Smooth muscle cell (in vitro differentiated cells): ENCODE measurements around the gene DMC1. TPM values are rescaled to one million over a fixed set of nuclear protein-coding genes. Genes with fewer than 3 reads are reported as not detected.

Source experiments
- DNase-seq: peaks from one replicate; lab custom pipeline; 2025; ENCODE audit not compliant: unreplicated experiment; lab: John Stamatoyannopoulos, UW
- H2AFZ ChIP-seq: fragments of 200-600 bp; sonication (generic); 2 replicates; pipeline ENCODE4 v1.6.0; 2016; ENCODE audit warnings: antibody characterized with exemption, low read depth, mild to moderate bottlenecking
- H3F3A ChIP-seq: fragments of 200-600 bp; sonication (generic); 2 replicates; pipeline ENCODE4 v1.6.0; 2017; ENCODE audit warnings: antibody characterized with exemption, low read depth
- H3K27ac ChIP-seq: fragments of 200-600 bp; sonication (generic); 2 replicates; pipeline ENCODE4 v1.5.1; 2016; ENCODE audit warnings: low read depth, mild to moderate bottlenecking
- H3K27me3 ChIP-seq: fragments of 200-600 bp; sonication (generic); 2 replicates; pipeline ENCODE4 v1.6.1; 2016; ENCODE audit warnings: low read depth, mild to moderate bottlenecking
- H3K36me3 ChIP-seq: fragments of 200-600 bp; sonication (generic); 2 replicates; pipeline ENCODE4 v1.5.1; 2016; ENCODE audit warnings: low read depth
- H3K4me1 ChIP-seq: fragments of 200-600 bp; sonication (generic); 2 replicates; pipeline ENCODE4 v1.5.1; 2016; ENCODE audit warnings: low read depth
- H3K4me2 ChIP-seq: fragments of 200-600 bp; sonication (generic); 2 replicates; pipeline ENCODE4 v1.6.0; 2016; ENCODE audit warnings: mild to moderate bottlenecking
- H3K4me3 ChIP-seq: fragments of 200-600 bp; sonication (generic); 2 replicates; pipeline ENCODE4 v1.5.1; 2016; ENCODE audit warnings: mild to moderate bottlenecking
- H3K79me2 ChIP-seq: fragments of 200-600 bp; sonication (generic); 2 replicates; pipeline ENCODE4 v1.6.0; 2016; ENCODE audit warnings: low read depth, mild to moderate bottlenecking
- H3K9ac ChIP-seq: fragments of 200-600 bp; sonication (generic); 2 replicates; pipeline ENCODE4 v1.6.0; 2016; ENCODE audit warnings: low read depth
- H3K9me3 ChIP-seq: fragments of 200-600 bp; sonication (generic); replicated peaks from 2 replicates; pipeline ENCODE4 v1.5.1; 2016; ENCODE audit warnings: low read depth
- H4K20me1 ChIP-seq: fragments of 200-600 bp; sonication (generic); 2 replicates; pipeline ENCODE4 v1.6.0; 2016; ENCODE audit warnings: low read depth
- WGBS: methylation state at CpG from one replicate; pipeline ENCODE4 v1.1.7; 2016; ENCODE audit warnings: low lambda C conversion rate; 5-methylcytosine and 5-hydroxymethylcytosine counted together
- polyA plus RNA-seq: library from polyadenylated mRNA; unstranded; fragments of >200 nt; fragmentation: Nextera tagmentation; extraction: Ambion mirVana; gene quantifications from 2 replicates; pipeline ENCODE4 v1.2.1, GENCODE V29; 2016
- total RNA-seq: library from RNA; depleted of rRNA; stranded (reverse); fragments of >200 nt; gene quantifications from 2 replicates; pipeline ENCODE4 v1.2.3, GENCODE V29; 2014
- TF ChIP-seq, protein P1 (sequence below): fragments of 200-600 bp; sonication (generic); IDR thresholded peaks from 2 replicates; pipeline ENCODE4 v1.5.1; 2017; ENCODE audit warnings: borderline replicate concordance, mild to moderate bottlenecking, antibody characterized with exemption; ENCODE audit not compliant: insufficient read depth, poor library complexity, severe bottlenecking

Gene DMC1
- total and polyA plus RNA-seq, 2 experiments from 2014 or later, result 0.81 to 1.1 TPM

DNA sequence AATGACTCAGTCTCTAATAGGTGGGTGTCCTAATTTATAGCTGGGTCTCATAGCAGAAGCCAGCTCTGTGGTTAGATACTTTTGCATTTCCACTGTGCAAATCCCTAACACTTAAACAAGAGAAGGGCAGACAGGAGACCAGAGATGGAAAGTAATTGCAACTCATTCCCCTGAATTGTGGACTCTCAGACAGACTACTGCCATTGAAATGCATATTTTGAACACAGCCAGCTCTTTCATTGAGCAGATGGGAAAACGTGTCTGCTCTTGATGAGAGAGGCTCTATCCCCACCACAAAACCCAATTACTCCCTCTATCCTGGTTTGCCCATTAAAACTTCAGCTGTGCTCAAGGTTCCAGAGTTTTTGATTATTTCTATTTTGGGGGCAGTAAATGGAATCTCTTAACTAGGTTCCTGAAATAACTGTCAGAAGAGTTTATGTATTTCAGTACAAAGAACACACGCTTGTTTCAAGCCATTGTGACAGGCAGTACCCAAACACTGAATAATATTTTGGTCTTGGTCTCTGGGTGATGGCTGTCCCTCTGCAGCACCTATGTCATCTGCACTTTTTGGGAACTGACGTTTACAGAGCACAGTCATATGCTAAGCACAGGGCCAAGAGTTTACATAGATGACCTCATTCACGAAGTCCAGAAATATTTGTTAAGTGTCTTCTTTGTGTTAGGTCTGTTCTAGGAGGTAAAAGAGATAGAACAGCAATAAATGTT is 44.5 kb upstream of the DMC1 start:
- 60% methylated on average over 4 of the region's 4 CpGs for WGBS
- H3K27ac ChIP-seq, result no peak overlapping the region
- no peaks in the 10 kb centered on the region for H3K4me1 ChIP-seq
- H3K36me3 ChIP-seq, result peaks cover 8% of the 10 kb centered on the region
- no peaks in the 10 kb centered on the region for H3F3A ChIP-seq
- no peak overlapping the region for H3K4me3 ChIP-seq
- H3K4me2 ChIP-seq, result no peak overlapping the region
- DNase-seq, result no peak
- no peak overlapping the region for H2AFZ ChIP-seq
- no peaks in the 10 kb centered on the region for H3K9me3 ChIP-seq
- no peaks in the 10 kb centered on the region for H3K79me2 ChIP-seq
- no peaks in the 10 kb centered on the region for H3K27me3 ChIP-seq
- H3K9ac ChIP-seq, result no peak overlapping the region
- TF ChIP-seq, protein P1, sequence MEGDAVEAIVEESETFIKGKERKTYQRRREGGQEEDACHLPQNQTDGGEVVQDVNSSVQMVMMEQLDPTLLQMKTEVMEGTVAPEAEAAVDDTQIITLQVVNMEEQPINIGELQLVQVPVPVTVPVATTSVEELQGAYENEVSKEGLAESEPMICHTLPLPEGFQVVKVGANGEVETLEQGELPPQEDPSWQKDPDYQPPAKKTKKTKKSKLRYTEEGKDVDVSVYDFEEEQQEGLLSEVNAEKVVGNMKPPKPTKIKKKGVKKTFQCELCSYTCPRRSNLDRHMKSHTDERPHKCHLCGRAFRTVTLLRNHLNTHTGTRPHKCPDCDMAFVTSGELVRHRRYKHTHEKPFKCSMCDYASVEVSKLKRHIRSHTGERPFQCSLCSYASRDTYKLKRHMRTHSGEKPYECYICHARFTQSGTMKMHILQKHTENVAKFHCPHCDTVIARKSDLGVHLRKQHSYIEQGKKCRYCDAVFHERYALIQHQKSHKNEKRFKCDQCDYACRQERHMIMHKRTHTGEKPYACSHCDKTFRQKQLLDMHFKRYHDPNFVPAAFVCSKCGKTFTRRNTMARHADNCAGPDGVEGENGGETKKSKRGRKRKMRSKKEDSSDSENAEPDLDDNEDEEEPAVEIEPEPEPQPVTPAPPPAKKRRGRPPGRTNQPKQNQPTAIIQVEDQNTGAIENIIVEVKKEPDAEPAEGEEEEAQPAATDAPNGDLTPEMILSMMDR, result no peak
- no peaks in the 10 kb centered on the region for H4K20me1 ChIP-seq

DNA sequence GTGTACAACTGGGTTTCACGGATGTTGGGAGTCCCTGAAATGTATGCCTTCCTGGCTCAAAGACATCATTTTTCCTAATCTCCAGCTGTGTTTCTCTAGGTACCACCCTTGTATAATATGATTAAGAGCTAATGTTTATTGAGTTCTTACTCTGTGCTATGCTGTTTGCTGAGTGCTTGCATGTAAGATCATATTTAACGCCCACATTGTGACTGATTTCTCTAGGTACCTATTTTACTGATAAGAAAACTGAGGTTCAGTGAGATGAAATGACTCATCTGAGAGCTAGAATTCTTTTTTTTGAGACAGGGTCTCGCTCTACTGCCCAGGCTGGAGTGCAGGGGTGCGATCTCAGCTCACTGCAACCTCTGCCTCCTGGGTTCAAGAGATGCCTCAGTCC is 43.6 kb upstream of the DMC1 start:
- no peak overlapping the region for H3K4me2 ChIP-seq
- no peaks in the 10 kb centered on the region for H3K9me3 ChIP-seq
- H3K4me1 ChIP-seq, result no peaks in the 10 kb centered on the region
- TF ChIP-seq, protein P1, result no peak
- H3K36me3 ChIP-seq, result peaks cover 4% of the 10 kb centered on the region
- no peak for DNase-seq
- H2AFZ ChIP-seq, result no peak overlapping the region
- WGBS, result 97% methylated on average over 4 of the region's 4 CpGs
- no peaks in the 10 kb centered on the region for H4K20me1 ChIP-seq
- H3K79me2 ChIP-seq, result no peaks in the 10 kb centered on the region
- H3K27me3 ChIP-seq, result no peaks in the 10 kb centered on the region
- no peak overlapping the region for H3K27ac ChIP-seq
- no peak overlapping the region for H3K4me3 ChIP-seq
- H3K9ac ChIP-seq, result no peak overlapping the region
- H3F3A ChIP-seq, result no peaks in the 10 kb centered on the region

DNA sequence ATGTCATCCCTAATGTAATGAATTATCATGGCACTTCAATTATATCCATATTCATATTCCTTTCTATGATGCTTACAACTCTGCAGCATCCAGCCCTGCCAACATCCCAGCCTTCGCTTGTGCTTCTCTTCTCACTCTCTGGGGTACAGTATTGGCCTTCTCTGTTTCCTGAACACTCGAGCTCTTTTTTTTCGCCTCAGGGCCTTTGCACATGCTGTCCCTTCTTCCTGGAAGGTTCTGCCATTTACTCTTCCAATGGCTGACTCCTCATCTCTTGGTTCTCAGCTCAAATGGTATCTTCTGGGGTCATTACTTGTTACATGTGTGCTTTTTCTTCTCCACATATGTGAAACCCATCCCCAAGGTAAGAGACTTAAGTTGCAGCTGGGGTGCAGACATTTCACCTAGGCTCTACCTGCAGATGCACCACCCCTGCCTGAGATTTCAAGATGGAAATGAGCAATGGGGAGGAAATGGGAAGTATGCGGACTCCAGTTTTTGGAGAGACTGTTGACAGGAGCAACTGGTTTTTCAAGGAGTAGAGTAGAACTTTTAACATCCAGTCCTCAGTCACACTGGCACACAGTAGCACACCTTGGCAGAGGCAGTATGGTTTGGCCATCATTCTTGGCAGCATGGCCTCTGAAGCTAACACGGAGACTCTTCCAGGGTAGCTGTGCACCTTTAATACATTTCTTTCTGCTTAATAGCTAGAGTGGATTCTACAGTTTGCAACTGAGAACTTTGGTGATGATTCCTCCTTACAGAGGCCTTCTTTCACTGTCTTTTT is 42.4 kb upstream of the DMC1 start:
- Histone ChIP-seq H3K79me2 (no peaks in the 10 kb centered on the region), H3K36me3 (no peaks in the 10 kb centered on the region), H3K27me3 (no peaks in the 10 kb centered on the region), H3K4me2 (no peak overlapping the region), H3K4me3 (no peak overlapping the region), H4K20me1 (no peaks in the 10 kb centered on the region), H3K9me3 (no peaks in the 10 kb centered on the region), H2AFZ (no peak overlapping the region), H3K27ac (no peak overlapping the region), H3F3A (no peaks in the 10 kb centered on the region), H3K4me1 (no peaks in the 10 kb centered on the region), H3K9ac (no peak overlapping the region)
- TF ChIP-seq, protein P1, result no peak
- WGBS, result 95% methylated on average over 5 of the region's 5 CpGs
- DNase-seq, result no peak
